T1000 (cell line): ENCODE measurements around the gene FHIT.

Experiments
- DNase-seq: peaks from one replicate; lab custom pipeline; 2025; ENCODE audit warnings: mixed read lengths; lab: John Stamatoyannopoulos, UW

The FHIT gene

GRCh38 chr3:60325610-60326170, 925.6 kb downstream of the FHIT start:
- no peak for DNase-seq

DNA sequence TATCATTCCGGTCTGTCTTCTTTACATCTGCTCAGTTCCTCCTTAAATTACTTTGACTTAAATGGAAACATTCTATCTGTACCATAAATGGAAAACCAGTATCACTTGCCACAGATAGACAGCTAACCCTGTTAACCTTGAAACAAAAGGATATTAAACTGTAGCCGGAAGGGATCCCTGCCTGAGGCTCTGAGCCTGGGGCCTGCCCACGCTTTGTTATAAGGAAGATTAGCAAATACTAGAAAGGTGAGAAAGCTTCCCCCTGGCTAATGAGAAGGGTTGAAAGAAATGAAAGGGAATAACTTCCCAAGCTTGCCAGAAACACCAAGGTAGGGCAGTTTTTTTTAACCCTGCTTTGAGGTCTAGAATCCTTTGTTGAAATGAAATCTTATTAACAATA, 927.6 kb downstream of the FHIT start:
- DNase-seq: no peak

GRCh38 chr3:60323180-60323579, 928.1 kb downstream of the FHIT start:
- no peak for DNase-seq

DNA sequence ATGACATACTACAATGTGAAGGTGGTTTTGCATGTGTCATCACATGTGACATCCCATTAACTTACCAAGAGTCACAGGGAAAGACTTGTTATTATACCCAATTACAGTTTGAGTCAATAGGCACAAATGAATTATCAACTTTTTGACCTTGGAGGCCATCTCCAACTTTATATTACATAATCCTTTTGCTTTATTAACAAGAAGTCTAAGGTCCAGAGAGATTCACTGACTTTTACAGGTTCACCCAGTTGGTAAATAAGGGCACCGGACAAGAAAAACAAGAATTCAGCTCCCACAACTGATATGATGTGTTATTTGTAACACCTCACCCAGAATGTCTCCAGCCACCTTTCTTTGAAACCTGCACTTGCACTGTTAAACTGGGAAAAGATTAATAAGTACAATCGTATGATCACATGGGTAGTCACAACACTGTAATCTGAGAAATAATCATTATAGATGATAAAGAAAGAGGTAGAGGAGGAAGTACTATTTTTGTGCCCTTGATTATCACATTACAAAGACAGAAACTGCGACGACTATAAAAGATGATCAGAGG, 928.9 kb downstream of the FHIT start:
- DNase-seq: no peak

DNA sequence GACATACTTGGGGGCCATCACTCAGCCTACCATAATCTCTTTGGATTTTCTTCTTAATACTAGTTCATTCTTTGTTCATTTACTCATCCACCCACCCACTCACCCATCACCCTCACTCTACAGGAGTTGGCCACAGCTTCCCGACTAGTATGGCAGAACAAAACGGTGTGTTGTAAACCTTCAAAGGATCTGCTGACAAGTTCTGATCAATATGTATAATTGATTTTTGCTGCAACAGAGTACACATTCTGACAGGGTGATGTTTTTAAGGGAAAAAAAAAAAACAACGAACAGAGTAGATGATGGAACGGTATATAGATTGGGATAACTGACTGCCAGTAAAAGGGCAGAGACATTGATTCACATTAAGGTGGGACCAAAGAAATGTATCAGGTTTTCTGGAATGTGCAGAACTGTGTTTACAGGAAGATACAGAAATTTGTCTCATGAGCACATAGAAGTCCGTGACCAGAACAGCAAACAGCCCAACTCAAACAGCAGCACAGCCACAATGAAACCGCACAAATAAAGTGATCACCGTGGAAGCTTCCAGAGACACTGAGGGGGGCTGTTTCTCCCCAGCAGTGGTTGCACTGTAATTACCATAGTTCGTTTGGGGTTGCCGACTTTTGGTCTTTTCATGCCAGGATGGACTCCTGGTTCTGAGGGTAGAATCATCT, 931.9 kb downstream of the FHIT start:
- no peak for DNase-seq

- DNase-seq: no peak
Measured at GRCh38 chr3:60316121-60316797, 935.0 kb downstream of the FHIT start.

- no peak for DNase-seq
Measured at GRCh38 chr3:60313951-60314461, 937.2 kb downstream of the FHIT start.

- DNase-seq: no peak
Measured at GRCh38 chr3:60313231-60313798, 937.9 kb downstream of the FHIT start.

- no peak for DNase-seq
Measured at GRCh38 chr3:60309539-60310268, 941.5 kb downstream of the FHIT start.

GRCh38 chr3:60308808-60309207, 942.4 kb downstream of the FHIT start:
- DNase-seq: no peak

GRCh38 chr3:60307562-60308199, 943.6 kb downstream of the FHIT start:
- no peak for DNase-seq

GRCh38 chr3:60304112-60304511, 947.1 kb downstream of the FHIT start:
- no peak for DNase-seq

DNA sequence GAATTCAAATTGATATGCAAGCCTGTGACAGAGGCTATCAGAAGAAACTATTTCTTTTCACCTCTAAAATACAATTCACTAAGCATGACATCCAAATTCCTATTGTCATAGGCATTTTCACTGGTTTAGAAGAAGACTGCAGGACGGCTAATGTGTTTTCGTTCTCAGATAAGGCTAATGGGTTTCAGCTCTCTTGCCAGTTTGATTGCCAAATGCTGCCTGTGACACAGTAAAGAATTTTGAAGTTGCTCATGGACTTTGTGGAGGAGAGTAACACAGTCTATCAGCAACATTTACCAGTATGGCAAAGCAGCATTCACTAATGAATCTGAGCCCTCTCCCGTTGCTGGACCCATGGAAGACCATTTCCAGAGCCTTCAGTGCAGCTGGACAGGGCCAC, 948.1 kb downstream of the FHIT start:
- DNase-seq: no peak

GRCh38 chr3:60301142-60301541, 950.1 kb downstream of the FHIT start:
- DNase-seq: no peak

GRCh38 chr3:60298141-60298540, 953.1 kb downstream of the FHIT start:
- no peak for DNase-seq

- DNase-seq: peak; percentile 12
Measured at GRCh38 chr3:60294181-60294580, 957.1 kb downstream of the FHIT start.

DNA sequence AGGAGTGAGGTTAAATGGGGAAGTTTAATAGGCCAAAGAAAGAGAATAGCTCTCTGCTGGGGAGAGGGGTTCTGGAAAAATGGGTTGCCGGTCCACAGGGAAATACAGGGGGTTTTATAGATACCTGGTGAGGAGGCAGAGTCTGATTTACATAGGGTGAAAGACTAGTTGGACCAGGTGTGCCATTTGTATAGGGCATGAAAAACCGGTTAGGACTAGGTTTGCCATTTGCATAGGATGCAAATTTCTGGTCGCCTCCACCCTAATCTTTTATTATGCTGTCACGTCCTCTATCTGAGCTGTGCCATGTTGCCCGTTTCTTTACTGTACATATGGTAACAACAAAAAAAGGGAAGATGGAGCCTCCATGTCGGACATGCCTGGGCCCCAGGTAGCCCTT, 960.1 kb downstream of the FHIT start:
- DNase-seq: no peak

DNA sequence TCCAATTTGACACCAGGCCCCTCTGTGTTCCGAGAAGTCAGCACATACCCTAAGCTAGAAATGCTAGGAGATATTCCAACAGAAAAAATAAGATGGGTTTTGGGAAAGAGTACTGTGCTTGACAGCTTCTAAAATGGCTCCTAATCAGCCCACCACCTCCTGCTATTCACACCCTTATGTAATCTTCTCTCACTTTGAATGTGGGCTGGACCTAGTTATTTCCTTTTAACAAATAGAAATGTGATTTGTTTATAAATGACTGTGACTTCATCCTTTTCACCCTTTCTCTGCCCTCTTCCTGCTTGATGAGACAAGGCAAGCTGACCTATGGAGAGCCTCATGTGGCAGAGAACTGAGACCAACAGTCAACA, 961.1 kb downstream of the FHIT start:
- no peak for DNase-seq

DNA sequence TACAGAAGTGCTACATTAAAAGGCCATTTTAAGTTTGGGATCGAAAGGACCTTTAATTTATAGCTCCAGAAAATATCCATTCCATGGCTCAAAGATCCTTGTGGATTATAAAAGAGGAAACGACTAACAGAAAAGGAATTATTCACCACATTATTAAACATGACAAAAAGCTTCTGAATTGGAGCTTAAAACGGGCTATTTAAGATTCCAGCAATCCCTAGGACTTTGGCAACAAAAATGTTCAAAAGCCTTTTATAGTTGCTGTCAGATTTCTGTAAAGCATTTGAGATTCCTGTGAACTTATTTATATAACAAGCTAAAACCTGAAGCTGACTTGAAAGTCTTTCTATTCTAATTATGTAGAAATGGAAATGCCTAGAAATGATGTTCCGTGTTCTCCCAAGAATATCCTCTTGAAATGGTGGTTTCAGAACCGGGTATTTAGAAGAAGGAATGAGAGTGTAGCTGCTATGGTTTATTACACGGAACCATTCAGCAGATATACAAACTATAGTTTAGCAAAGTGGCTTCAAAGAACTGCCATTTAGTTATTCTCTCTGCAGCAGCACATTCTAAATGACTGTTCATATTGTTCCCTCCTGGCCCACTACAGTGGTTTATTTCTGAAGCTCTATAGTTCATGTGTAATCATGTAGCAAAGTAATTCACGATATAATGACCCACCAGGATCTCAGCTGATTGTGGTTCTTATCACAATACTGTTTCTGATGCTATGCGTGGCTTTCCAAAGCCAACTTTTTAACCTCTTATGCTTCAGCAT, 961.7 kb downstream of the FHIT start:
- no peak for DNase-seq

- DNase-seq: no peak
Measured at GRCh38 chr3:60282866-60283265, 968.4 kb downstream of the FHIT start.

GRCh38 chr3:60281970-60282369, 969.3 kb downstream of the FHIT start:
- no peak for DNase-seq
